ENCODE results near the gene RBBP7.
A peak's percentile ranks its signal among the peaks of the same experiment; 100 is the strongest.

RBBP7 gene

GRCh38 chrX:16839219-16839851, 30.8 kb downstream of the RBBP7 start:
- Histone ChIP-seq H3K4me1 (no peaks in the 10 kb centered on the region), H3K9me3 (no peaks in the 10 kb centered on the region), H3K4me3 (ENCODE audit: low read depth, low read length) (no peak overlapping the region), H3K36me3 (peaks cover 49% of the 10 kb centered on the region), H3K27me3 (no peaks in the 10 kb centered on the region)
- DNase-seq: no peak
- TF ChIP-seq, protein P1, sequence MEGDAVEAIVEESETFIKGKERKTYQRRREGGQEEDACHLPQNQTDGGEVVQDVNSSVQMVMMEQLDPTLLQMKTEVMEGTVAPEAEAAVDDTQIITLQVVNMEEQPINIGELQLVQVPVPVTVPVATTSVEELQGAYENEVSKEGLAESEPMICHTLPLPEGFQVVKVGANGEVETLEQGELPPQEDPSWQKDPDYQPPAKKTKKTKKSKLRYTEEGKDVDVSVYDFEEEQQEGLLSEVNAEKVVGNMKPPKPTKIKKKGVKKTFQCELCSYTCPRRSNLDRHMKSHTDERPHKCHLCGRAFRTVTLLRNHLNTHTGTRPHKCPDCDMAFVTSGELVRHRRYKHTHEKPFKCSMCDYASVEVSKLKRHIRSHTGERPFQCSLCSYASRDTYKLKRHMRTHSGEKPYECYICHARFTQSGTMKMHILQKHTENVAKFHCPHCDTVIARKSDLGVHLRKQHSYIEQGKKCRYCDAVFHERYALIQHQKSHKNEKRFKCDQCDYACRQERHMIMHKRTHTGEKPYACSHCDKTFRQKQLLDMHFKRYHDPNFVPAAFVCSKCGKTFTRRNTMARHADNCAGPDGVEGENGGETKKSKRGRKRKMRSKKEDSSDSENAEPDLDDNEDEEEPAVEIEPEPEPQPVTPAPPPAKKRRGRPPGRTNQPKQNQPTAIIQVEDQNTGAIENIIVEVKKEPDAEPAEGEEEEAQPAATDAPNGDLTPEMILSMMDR (IDR thresholded peaks at IDR 0.05; ENCODE audit: low read depth, low read length): no peak

DNA sequence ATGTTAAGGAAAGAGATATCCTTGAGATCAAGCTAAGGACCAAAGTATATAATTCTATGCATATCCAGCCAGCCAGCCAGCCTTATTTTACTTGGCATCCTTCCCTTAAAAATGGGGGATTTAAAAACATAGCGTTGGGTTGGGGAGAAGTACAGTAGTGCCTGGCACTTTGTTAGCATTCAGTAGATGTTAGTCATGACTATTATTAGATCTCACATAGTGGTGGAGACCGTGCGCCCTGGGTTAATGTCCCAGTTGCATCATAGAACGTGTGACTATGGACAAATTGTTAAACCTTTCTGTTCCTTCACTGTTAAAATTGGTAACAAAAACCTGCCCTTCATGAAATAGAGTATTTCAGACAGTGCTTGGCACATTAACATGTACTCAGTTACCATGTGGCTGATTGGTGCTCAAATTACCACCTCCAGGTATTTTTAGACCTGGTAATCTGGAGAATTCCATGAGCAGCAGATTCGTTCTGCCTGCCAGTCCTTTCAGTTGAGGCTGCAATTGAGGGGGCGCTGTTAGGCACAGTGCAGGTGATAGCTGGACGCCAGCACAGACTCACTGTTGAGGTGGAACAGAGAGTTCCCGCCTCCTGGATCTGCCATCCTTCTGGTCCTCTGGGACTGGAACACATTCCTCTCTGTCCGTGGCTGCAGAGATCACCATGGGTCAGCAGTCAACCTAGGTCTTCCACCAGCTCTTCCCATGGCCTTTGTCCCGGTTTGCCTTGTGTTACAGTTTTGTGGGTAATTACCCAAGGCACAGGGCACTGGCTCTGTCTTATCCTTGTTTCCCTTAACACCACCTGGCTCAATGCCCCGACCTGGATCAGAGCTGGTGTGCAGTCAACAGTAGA, 31.7 kb downstream of the RBBP7 start:
- Histone ChIP-seq H3K36me3 (peaks cover 50% of the 10 kb centered on the region), H3K27me3 (no peaks in the 10 kb centered on the region), H3K4me3 (ENCODE audit: low read depth, low read length) (no peak overlapping the region), H3K4me1 (no peaks in the 10 kb centered on the region), H3K9me3 (no peaks in the 10 kb centered on the region)
- TF ChIP-seq, protein P1 (IDR thresholded peaks at IDR 0.05; ENCODE audit: low read depth, low read length): 0 out of 2 replicates have a peak, but pooled peaks have one; percentile 4
- DNase-seq: no peak

DNA sequence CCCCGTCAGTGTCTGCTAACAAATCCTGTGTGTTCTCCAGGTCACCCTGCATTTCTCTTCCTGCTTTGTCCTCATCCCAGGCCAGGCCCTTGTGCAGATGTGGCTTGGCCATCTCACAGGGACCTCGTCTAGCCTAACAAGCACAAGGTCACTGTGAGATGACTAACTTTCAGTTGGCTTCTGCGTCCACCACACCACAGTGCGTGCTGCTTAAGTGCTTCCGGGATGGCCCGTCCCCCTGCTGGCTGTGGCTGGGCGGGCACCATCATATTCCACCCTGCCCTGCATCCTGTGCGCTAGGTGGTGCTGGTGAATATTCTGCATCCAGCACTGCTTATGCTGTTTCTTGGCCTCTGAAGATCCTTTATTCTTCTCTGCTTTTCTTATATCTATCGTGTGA, 33.8 kb downstream of the RBBP7 start:
- Histone ChIP-seq H3K4me3 (ENCODE audit: low read depth, low read length) (no peak overlapping the region), H3K9me3 (no peaks in the 10 kb centered on the region), H3K36me3 (peaks cover 48% of the 10 kb centered on the region), H3K27me3 (no peaks in the 10 kb centered on the region), H3K4me1 (no peaks in the 10 kb centered on the region)
- peak; percentile 40 for DNase-seq
- TF ChIP-seq, protein P1 (IDR thresholded peaks at IDR 0.05; ENCODE audit: low read depth, low read length): peak; percentile 48

- Histone ChIP-seq H3K36me3 (peaks cover 46% of the 10 kb centered on the region), H3K4me3 (ENCODE audit: low read depth, low read length) (no peak overlapping the region), H3K4me1 (no peaks in the 10 kb centered on the region), H3K9me3 (no peaks in the 10 kb centered on the region), H3K27me3 (no peaks in the 10 kb centered on the region)
- no peak for DNase-seq
- TF ChIP-seq, protein P1 (IDR thresholded peaks at IDR 0.05; ENCODE audit: low read depth, low read length): no peak
Observed at GRCh38 chrX:16834806-16835205, 35.4 kb downstream of the RBBP7 start.

GRCh38 chrX:16832301-16832700, 37.9 kb downstream of the RBBP7 start:
- Histone ChIP-seq H3K4me3 (ENCODE audit: low read depth, low read length) (no peak overlapping the region), H3K9me3 (no peaks in the 10 kb centered on the region), H3K4me1 (no peaks in the 10 kb centered on the region), H3K27me3 (no peaks in the 10 kb centered on the region), H3K36me3 (peaks cover 35% of the 10 kb centered on the region)
- TF ChIP-seq, protein P1 (IDR thresholded peaks at IDR 0.05; ENCODE audit: low read depth, low read length): no peak
- DNase-seq: no peak

Data from BE2C (cell line).